ENCODE measurements around the gene GMPR. TPM values are rescaled to one million over a fixed set of nuclear protein-coding genes. Genes with fewer than 3 reads are reported as not detected.
A peak's percentile ranks its signal among the peaks of the same experiment; 100 is the strongest.
"Not testable (repeated sequence)": the region's sequence is repeated elsewhere in the genome, so short reads cannot be mapped to it uniquely, and the experiment has no call there.

The GMPR gene
- polyA plus RNA-seq, 3 donors from 2014 or later = 2.5 to 7.0 (median 2.7) TPM

- H3K27ac Mint-ChIP-seq; DNase-seq; H3K4me3 Mint-ChIP-seq; H3K36me3 Mint-ChIP-seq; H3K9me3 Mint-ChIP-seq; H3K27me3 Mint-ChIP-seq (ENCODE audit: low read depth in 3 of 3); H3K4me1 Mint-ChIP-seq: not testable (repeated sequence)
Observed at GRCh38 chr6:16262773-16263172, 24.4 kb downstream of the GMPR start.

DNA sequence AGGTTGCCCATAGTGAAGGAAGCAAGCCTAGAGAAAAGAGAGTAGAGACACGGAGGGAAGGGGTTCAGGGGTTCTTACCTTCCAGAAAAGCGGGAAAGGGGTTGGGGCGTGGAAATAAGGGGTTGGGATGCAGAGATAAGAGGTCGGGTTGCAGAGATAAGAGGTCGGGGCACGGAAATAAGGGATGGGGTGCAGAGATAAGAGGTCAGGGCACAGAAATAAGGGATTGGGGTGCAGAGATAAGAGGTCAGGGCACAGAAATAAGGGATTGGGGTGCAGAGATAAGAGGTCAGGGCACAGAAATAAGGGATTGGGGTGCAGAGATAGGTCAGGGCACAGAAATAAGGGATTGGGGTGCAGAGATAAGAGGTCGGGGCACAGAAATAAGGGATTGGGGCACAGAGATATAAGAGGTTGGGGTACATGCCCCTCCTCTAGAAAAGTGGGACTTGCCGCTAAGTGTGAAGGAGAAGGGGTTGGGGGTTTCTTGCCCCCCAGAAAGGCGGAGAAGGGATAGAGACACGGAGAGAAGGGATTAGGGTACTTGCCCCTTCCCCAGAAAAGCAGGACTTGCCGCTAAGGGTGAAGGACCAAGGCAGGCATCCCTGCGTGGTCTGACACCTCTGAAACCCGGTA is 25.2 kb downstream of the GMPR start:
- H3K36me3 Mint-ChIP-seq; H3K4me1 Mint-ChIP-seq; H3K27ac Mint-ChIP-seq; DNase-seq; H3K27me3 Mint-ChIP-seq (ENCODE audit: low read depth in 3 of 3); H3K4me3 Mint-ChIP-seq; H3K9me3 Mint-ChIP-seq: not testable (repeated sequence)

- no peak for DNase-seq
- Mint-ChIP-seq H3K27ac (no peak overlapping the region), H3K4me3 (no peak overlapping the region), H3K27me3 (ENCODE audit: low read depth in 3 of 3) (no peaks in the 10 kb centered on the region), H3K36me3 (no peaks in the 10 kb centered on the region), H3K9me3 (no peaks in the 10 kb centered on the region), H3K4me1 (peaks cover 0 to 3% of the 10 kb centered on the region in 2 donors)
Observed at GRCh38 chr6:16264785-16265184, 26.4 kb downstream of the GMPR start.

DNA sequence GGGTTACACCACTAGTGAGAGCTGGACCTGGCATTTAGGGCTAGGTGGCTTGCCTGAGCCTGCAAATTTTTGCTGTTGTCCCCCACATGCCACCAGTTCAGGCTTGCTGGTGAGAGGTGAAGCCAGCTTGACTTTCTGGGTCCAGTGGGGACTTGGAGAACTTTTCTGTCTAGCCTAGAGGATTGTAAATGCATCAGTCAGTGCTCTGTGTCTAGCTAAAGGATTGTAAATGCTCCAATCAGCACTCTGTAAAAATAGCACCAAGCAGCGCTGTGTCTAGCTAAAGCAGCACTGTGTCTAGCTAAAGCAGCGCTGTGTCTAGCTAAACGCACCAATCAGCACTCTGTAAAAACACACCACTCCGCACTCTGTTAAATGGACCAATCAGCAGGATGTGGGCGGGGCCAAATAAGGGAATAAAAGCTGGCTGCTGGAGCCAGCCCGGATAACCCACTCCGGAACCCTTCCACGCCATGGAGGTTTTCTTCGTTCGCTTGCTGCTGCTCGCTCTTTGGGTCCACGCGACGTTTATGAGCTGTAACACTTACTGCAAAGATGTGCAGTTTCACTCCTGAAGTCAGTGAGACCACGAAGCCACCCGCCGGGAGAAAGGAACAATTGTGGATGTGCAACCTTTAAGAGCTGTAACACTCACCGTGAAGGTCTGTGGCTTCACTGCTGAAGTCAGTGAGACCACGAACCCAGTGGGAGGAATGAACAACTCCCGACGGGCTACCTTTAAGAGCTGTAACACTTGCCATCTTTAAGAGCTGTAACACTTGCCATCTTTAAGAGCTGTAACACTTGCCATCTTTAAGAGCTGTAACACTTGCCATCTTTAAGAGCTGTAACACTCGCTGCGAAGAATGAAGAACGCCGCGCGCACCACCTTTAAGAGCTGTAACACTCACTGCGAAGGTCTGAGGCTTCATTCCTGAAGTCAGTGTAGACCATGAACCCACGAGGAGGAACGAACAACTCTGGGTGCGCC is 27.3 kb downstream of the GMPR start:
- Mint-ChIP-seq H3K9me3 (no peaks in the 10 kb centered on the region), H3K4me3 (peak overlapping the region in 1 of 5 donors; percentile 21), H3K27me3 (ENCODE audit: low read depth in 3 of 3) (peaks cover 0 to 2% (median 0%) of the 10 kb centered on the region in 3 donors), H3K27ac (peak overlapping the region in 1 of 6 donors; percentile 28), H3K4me1 (peaks cover 0 to 3% of the 10 kb centered on the region in 2 donors), H3K36me3 (no peaks in the 10 kb centered on the region)
- DNase-seq = no peak

DNA sequence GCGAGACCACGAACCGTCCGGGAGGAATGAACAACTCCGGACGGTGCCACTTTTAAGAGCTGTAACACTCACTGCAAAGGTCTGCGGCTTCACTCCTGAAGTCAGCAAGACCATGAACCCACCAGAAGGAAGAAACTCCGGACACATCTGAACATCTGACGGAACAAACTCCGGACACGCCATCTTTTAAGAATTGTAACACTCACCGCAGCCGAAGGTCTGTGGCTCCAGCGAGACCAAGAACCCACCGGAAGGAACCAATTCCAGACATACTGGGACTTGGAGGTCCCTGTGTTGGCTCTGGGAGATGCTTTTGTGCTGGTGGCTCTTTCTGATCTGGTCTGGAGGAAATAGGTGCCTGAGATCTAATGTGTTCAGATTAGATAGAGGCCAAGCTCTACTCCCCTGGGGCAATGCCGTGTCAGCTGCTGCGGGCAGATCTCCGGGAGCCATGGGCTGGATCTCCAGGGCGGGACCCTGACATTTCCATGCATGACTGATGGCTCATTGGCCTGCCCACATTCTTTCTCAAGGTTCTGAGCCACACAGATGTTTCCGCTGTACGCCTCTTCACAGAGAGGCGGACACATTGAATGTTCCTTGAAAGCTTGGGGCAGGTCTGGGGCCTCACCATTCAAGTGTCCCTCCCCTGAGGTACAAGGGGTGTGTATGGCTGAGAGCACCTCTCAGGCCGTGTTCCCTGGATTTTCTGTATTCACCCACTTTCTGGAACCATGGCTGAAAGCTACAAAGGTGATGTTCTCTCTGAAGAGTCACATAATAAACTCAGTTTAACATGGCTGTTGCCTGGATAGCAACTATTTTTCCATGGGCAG is 29.3 kb downstream of the GMPR start:
- peaks cover 0 to 2% (median 0%) of the 10 kb centered on the region in 3 donors for H3K27me3 Mint-ChIP-seq (ENCODE audit: low read depth in 3 of 3)

GRCh38 chr6:16269442-16270070 is 31.2 kb downstream of the GMPR start:
- H3K9me3 Mint-ChIP-seq; H3K4me1 Mint-ChIP-seq; H3K36me3 Mint-ChIP-seq; H3K27ac Mint-ChIP-seq; H3K4me3 Mint-ChIP-seq; H3K27me3 Mint-ChIP-seq (ENCODE audit: low read depth in 3 of 3); DNase-seq: not testable (repeated sequence)

More for the DNA sequence above, 29.3 kb downstream of the GMPR start:
- peak overlapping the region in 3 of 6 donors; percentile 5 to 40 (median 10) for H3K27ac Mint-ChIP-seq
- H3K9me3 Mint-ChIP-seq = no peaks in the 10 kb centered on the region
- H3K4me3 Mint-ChIP-seq = peak overlapping the region in 3 of 5 donors; percentile 15 to 49 (median 28)
- DNase-seq = no peak
- H3K36me3 Mint-ChIP-seq = no peaks in the 10 kb centered on the region
- H3K4me1 Mint-ChIP-seq = peaks cover under 1 to 3% of the 10 kb centered on the region in 2 donors

GRCh38 chr6:16270178-16270794 is 31.9 kb downstream of the GMPR start:
- Mint-ChIP-seq H3K27ac (no peak overlapping the region), H3K4me1 (peaks cover 9 to 10% of the 10 kb centered on the region in 2 donors), H3K36me3 (no peaks in the 10 kb centered on the region), H3K27me3 (ENCODE audit: low read depth in 3 of 3) (peaks cover 0 to 2% (median 0%) of the 10 kb centered on the region in 3 donors), H3K4me3 (no peak overlapping the region), H3K9me3 (no peaks in the 10 kb centered on the region)
- no peak for DNase-seq

DNA sequence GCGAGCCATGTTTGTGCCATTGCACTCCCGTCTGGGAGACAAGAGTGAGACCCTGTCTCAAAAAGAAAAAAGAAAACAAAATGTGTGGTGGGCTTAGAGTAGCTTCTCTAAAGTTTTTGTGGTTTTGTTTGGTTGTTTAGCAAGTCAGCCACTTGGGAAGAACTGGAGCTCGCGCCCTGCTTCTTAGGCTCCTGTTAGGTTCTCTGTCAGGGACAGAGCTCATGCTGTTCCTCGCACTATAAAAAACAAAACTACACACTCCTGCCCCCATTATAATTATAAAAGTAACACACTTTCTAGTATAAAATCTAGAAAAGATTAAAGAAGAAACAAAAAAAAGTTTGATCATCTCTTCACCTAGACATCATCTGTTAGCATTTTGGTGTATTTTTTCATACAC is 33.0 kb downstream of the GMPR start:
- H3K36me3 Mint-ChIP-seq = no peaks in the 10 kb centered on the region
- no peak overlapping the region for H3K27ac Mint-ChIP-seq
- H3K4me1 Mint-ChIP-seq = peaks cover 6 to 10% of the 10 kb centered on the region in 2 donors
- no peaks in the 10 kb centered on the region for H3K9me3 Mint-ChIP-seq
- no peak overlapping the region for H3K4me3 Mint-ChIP-seq
- DNase-seq = no peak
- peaks cover 0 to 2% (median 0%) of the 10 kb centered on the region in 3 donors for H3K27me3 Mint-ChIP-seq (ENCODE audit: low read depth in 3 of 3)

DNA sequence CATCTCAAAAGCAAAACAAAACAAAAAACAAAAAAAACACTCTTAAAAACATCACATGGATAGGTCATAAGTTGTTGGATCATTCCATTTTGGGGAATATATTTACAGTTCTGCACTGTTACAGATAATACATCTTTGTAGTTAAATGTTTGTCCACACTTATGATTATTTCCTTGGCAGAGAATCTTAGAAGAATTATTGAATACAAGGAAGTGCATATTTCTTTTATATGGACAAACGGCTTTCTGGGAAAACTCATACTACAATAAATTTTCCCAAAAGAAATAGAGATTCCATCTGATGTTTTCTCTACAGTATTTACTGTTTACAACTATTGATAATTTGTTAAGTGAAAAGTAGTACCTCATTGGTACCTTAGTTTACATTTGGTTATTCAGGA is 33.8 kb downstream of the GMPR start:
- Mint-ChIP-seq H3K27ac (no peak overlapping the region), H3K36me3 (no peaks in the 10 kb centered on the region), H3K4me1 (peaks cover 6 to 10% of the 10 kb centered on the region in 2 donors), H3K27me3 (ENCODE audit: low read depth in 3 of 3) (peaks cover 0 to 3% (median 2%) of the 10 kb centered on the region in 3 donors), H3K9me3 (no peaks in the 10 kb centered on the region), H3K4me3 (no peak overlapping the region)
- DNase-seq = no peak

GRCh38 chr6:16273256-16273655 is 34.9 kb downstream of the GMPR start:
- Mint-ChIP-seq H3K4me1 (peaks cover 6 to 10% of the 10 kb centered on the region in 2 donors), H3K27ac (no peak overlapping the region), H3K9me3 (no peaks in the 10 kb centered on the region)

GRCh38 chr6:16274483-16274882 is 36.1 kb downstream of the GMPR start:
- no peaks in the 10 kb centered on the region for H3K9me3 Mint-ChIP-seq
- peaks cover 0 to 4% (median 3%) of the 10 kb centered on the region in 3 donors for H3K36me3 Mint-ChIP-seq
- no peak overlapping the region for H3K27ac Mint-ChIP-seq
- no peak overlapping the region for H3K4me3 Mint-ChIP-seq
- H3K4me1 Mint-ChIP-seq = peaks cover 6 to 10% of the 10 kb centered on the region in 2 donors
- peaks cover 2 to 4% (median 2%) of the 10 kb centered on the region in 3 donors for H3K27me3 Mint-ChIP-seq (ENCODE audit: low read depth in 3 of 3)
- no peak for DNase-seq

More at GRCh38 chr6:16273256-16273655, 34.9 kb downstream of the GMPR start:
- no peak for DNase-seq
- Mint-ChIP-seq H3K4me3 (no peak overlapping the region), H3K27me3 (ENCODE audit: low read depth in 3 of 3) (peaks cover under 1 to 3% (median 2%) of the 10 kb centered on the region in 3 donors), H3K36me3 (peaks cover 0 to 3% (median 2%) of the 10 kb centered on the region in 3 donors)

GRCh38 chr6:16274885-16275589 is 36.6 kb downstream of the GMPR start:
- Mint-ChIP-seq H3K27ac (no peak overlapping the region), H3K27me3 (ENCODE audit: low read depth in 3 of 3) (peaks cover 2 to 5% (median 2%) of the 10 kb centered on the region in 3 donors), H3K4me1 (peaks cover 6 to 10% of the 10 kb centered on the region in 2 donors), H3K4me3 (no peak overlapping the region), H3K36me3 (peaks cover 0 to 4% (median 3%) of the 10 kb centered on the region in 3 donors), H3K9me3 (no peaks in the 10 kb centered on the region)
- no peak for DNase-seq
